ENCODE results near the gene DHRS13. TPM values are rescaled to one million over a fixed set of nuclear protein-coding genes. Genes with fewer than 3 reads are reported as not detected.
A peak's percentile ranks its signal among the peaks of the same experiment; 100 is the strongest.
"Not testable (repeated sequence)": the region's sequence is repeated elsewhere in the genome, so short reads cannot be mapped to it uniquely, and the experiment has no call there.

The DHRS13 gene
- total RNA-seq, 2 donors from 2014 or later, result 21.0 TPM

DNA sequence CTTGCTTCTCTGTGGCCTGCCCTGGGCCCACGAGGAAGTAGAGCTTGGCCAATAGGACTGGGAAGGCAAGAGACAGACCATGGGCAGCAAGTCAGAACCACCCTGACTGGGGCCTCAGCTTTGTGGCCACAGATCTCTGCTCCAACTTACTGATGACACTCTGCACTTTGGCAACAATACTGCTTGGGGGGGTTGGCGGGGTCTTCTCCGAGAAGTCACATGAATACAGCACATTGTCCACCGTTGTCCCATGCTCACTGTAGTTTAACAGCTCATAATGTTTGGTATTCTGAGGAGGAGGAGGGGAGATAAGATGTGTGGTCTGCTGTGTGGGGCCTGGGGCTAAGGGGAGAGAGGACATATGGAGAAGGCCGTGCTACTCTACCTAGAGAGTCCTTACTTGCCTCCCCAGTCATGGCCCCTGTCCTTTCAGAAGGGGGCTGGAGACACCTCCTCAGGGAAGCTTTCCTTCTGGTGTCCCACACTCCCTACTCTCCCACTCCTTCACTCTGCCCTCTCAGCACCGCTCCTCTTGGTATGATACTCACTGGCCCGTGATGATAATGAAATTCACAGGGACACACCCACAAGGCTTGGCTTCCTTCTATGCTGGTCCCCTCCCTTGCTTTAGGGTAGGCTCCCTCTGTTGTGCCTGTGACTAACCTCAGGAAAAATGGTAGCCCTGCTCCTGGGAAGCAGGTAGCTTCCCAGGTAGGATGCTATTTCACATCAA lies 4.0 kb upstream of the DHRS13 start:
- no peak for ATAC-seq
- DNase-seq, result no peak
- H3K9me3 ChIP-seq (ENCODE audit: control insufficient read depth, low read length, poor library complexity, severe bottlenecking), result no peaks in the 10 kb centered on the region
- Mint-ChIP-seq H3K27ac (peak overlapping the region; percentile 41), H3K36me3 (ENCODE audit: low read depth) (peaks cover 2% of the 10 kb centered on the region), H3K4me1 (peaks cover 15% of the 10 kb centered on the region), H3K27me3 (no peaks in the 10 kb centered on the region), H3K4me3 (no peak overlapping the region)

DNA sequence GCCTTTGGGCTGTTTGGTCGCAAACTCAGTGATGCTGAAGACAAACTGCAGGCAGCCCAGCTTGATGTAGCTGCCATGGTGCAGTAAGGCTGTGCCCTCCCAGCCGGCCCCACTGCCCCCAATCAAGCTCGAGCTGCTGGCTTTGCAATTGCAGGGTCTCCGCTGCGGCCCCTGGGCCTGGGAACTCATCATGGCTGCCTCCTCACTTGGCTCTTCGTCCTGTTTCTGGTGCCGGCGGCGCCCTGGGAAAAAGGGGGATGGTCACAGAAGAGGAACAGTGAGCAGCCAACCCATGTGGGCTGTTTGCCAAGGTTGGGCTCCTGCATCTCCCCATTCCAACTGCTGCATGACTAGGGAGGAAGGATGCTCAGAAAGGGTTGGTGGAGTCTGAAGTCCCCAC lies 3.4 kb upstream of the DHRS13 start:
- peaks cover 2% of the 10 kb centered on the region for H3K36me3 Mint-ChIP-seq (ENCODE audit: low read depth)
- H3K4me1 Mint-ChIP-seq, result peaks cover 19% of the 10 kb centered on the region
- no peak overlapping the region for H3K4me3 Mint-ChIP-seq
- no peak for ATAC-seq
- DNase-seq, result no peak
- no peaks in the 10 kb centered on the region for H3K9me3 ChIP-seq (ENCODE audit: control insufficient read depth, low read length, poor library complexity, severe bottlenecking)
- peak overlapping the region; percentile 41 for H3K27ac Mint-ChIP-seq
- no peaks in the 10 kb centered on the region for H3K27me3 Mint-ChIP-seq

DNA sequence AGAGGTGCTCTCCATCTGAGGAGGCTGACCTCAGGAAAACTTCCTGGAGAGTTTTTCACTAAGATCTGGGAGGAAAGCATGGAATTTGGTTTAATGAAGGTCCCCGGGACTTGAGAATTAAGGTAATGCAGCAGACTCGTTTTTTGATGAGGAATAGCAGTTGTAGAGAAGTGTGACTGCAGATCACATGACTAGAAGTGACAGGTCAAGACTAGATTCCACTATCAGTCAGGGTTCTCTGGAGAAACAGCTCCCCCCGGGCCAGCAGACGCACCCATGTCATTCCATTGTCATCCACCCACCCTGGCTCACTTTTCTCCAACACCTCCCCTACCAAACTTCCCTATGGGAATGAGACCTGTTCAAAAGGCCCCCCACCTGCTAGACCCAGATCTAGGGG lies 1.9 kb upstream of the DHRS13 start:
- no peaks in the 10 kb centered on the region for H3K27me3 Mint-ChIP-seq
- H3K27ac Mint-ChIP-seq, result peak overlapping the region; percentile 54
- DNase-seq (no peak), ATAC-seq (no peak)
- no peak overlapping the region for H3K4me3 Mint-ChIP-seq
- H3K36me3 Mint-ChIP-seq (ENCODE audit: low read depth), result peaks cover 5% of the 10 kb centered on the region
- peaks cover 25% of the 10 kb centered on the region for H3K4me1 Mint-ChIP-seq
- H3K9me3 ChIP-seq (ENCODE audit: control insufficient read depth, low read length, poor library complexity, severe bottlenecking), result no peaks in the 10 kb centered on the region

DNA sequence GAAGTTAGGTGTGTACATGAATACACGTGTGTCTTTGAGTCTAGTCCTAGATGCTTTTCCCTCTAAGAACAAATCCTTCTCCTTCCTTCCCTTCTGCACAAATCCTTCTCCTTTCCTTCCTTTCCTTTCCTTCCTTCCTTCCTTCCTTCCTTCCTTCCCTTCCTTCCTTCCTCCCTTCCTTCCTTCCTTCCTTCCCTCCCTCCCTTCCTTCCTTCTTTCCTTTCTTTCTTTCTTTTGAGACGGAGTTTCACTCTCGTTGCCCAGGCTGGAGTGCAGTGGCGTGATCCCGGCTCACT lies 615 bp upstream of the DHRS13 start:
- H3K4me3 Mint-ChIP-seq, result peak overlapping the region; percentile 96
- H3K27me3 Mint-ChIP-seq; H3K36me3 Mint-ChIP-seq (ENCODE audit: low read depth); H3K9me3 ChIP-seq (ENCODE audit: control insufficient read depth, low read length, poor library complexity, severe bottlenecking); ATAC-seq; DNase-seq: not testable (repeated sequence)
- H3K4me1 Mint-ChIP-seq, result peaks cover 29% of the 10 kb centered on the region
- H3K27ac Mint-ChIP-seq, result peak overlapping the region; percentile 19

DNA sequence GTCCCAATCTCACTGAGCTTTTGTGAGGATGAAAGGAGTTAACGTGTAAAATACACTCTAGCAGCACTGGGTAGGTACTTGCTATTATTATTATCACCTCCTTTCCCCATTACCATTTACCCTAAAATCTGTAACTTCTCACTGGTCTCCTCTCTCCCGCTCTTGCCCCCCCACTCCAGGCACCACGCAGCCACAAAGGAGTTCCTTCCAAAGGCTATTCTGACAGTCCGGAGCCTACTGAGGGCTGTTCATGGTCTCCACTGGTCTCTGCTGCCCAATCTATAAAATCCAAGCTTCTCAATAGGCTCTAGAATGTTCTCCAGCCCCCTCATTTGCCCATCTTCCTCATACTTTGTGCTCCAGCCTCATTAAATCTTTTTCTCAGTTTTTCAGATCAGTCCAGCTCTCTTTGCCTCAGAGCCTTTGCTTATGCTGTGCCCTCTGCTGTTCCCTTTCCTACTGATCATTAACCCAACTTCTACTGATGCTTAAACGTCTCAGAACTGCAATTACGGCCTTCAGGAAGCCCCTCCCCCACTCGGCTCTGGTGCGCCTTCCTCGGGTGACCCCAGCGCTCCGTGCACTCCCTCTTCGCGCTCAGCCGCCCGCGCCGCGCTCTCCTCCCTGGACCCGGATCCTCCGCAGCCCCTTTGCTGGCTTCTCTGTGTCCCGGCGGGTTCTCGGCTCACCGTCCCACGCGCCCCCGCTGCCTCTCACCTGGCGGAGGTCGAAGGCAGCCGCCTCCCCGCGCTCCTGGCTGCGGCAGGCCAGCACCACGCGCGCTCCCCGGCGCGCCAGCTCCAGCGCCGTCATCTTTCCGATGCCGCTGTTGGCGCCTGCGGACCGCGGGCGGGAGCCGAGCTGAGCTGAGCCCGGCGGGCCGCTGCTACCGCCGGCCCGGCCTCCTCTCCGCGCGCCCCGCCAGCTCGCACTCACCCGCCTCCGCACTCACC lies 737 bp downstream of the DHRS13 start:
- Mint-ChIP-seq H3K27me3 (no peaks in the 10 kb centered on the region), H3K4me3 (peak overlapping the region; percentile 96), H3K36me3 (ENCODE audit: low read depth) (peaks cover 5% of the 10 kb centered on the region), H3K4me1 (peaks cover 37% of the 10 kb centered on the region), H3K27ac (peak overlapping the region; percentile 91)
- no peaks in the 10 kb centered on the region for H3K9me3 ChIP-seq (ENCODE audit: control insufficient read depth, low read length, poor library complexity, severe bottlenecking)
- ATAC-seq (peak; percentile 47), DNase-seq (no peak)

DNA sequence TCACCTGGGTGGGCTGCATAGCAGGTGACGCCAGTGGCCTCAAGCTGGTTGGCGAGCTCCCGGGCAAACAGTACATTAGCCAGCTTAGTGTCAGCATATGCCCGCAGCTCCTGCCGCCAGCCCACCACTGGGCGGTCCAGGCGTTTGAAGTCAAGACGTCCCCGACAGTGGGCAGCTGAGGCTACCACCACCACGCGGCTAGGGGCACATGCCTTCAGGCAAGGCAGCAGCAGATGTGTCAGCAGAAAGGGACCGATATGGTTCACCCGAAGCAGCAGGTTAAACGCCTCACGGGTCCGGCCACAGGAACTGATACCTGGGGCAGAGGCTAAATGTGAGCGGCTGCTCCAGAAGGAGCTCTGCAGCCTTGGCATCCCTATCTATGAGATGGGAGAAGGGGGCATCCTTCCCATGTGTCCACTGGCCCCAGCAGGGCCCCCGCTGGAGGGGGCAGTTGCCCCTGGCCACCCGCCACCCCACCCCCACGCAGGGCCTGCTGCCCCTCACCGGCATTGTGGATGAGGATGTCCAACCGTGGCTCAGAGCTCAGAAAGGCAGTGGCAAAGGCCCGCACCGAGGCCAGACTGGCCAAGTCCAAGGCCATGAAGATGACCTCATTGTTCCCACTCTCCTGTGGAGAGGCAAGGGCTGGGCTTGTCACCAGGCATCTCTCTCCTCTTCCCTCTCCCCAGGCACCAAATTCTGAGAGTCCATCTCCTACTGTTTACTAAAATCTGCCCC lies 1.7 kb downstream of the DHRS13 start:
- H3K27me3 Mint-ChIP-seq, result no peaks in the 10 kb centered on the region
- H3K36me3 Mint-ChIP-seq (ENCODE audit: low read depth), result peaks cover 5% of the 10 kb centered on the region
- no peaks in the 10 kb centered on the region for H3K9me3 ChIP-seq (ENCODE audit: control insufficient read depth, low read length, poor library complexity, severe bottlenecking)
- H3K4me1 Mint-ChIP-seq, result peaks cover 39% of the 10 kb centered on the region
- no peak for ATAC-seq
- H3K4me3 Mint-ChIP-seq, result no peak overlapping the region
- peak overlapping the region; percentile 91 for H3K27ac Mint-ChIP-seq
- no peak for DNase-seq

DNA sequence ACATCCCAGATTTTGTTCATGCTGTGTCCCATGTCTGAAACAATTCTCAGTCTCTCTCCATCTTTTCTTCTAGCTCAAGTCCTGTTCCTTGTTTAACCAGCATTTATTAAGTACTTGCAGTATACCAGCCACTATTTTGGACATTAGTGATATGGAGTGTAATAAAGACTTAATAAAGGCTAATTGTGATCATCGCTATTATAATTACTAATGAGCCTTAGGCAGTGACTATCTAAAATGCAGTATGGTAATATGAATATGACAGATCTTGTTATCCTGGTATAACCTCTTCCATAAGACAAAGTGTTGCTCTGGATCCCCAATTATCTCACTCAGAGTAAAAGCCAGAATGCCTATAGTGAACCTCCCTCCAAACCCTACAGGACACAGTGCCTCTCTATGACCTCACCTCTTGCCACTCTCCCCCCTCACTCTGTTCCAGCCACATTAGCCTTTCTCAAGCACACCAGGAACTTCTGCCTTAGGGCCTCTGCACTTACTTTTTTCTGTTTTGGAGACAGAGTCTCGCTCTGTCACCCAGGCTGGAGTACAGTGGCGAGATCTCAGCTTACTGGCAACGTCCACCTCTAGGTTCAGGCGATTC lies 3.6 kb downstream of the DHRS13 start:
- Mint-ChIP-seq H3K4me3 (peak overlapping the region; percentile 62), H3K27ac (peak overlapping the region; percentile 65), H3K27me3 (no peaks in the 10 kb centered on the region), H3K36me3 (ENCODE audit: low read depth) (peaks cover 5% of the 10 kb centered on the region), H3K4me1 (peaks cover 47% of the 10 kb centered on the region)
- DNase-seq (no peak), ATAC-seq (no peak)
- no peaks in the 10 kb centered on the region for H3K9me3 ChIP-seq (ENCODE audit: control insufficient read depth, low read length, poor library complexity, severe bottlenecking)

DNA sequence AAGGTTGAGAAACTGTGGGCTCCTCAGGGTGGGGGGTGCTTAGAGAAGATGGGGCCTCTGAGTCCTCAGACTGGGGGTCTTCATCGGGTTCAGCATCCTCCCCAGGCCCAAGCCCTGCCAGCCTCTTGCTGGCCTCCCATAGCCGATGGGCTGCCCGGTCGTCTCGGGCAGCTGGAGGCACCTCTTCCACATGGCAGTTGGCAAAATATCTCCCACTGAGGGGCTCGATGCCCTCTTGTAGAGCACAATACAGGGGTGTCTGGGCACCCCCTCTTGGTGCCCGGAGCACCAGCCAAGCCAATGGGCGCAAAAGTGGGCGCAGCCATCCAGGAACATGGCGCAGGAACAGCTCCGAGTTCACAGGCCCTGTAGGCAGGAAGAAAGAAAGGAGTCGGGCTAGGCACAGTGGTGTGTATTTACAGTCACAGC lies 4.3 kb downstream of the DHRS13 start:
- peak overlapping the region; percentile 97 for H3K4me3 Mint-ChIP-seq
- H3K27ac Mint-ChIP-seq, result peak overlapping the region; percentile 98
- ATAC-seq (no peak), DNase-seq (no peak)
- no peaks in the 10 kb centered on the region for H3K27me3 Mint-ChIP-seq
- H3K9me3 ChIP-seq (ENCODE audit: control insufficient read depth, low read length, poor library complexity, severe bottlenecking), result no peaks in the 10 kb centered on the region
- H3K4me1 Mint-ChIP-seq, result peaks cover 47% of the 10 kb centered on the region
- H3K36me3 Mint-ChIP-seq (ENCODE audit: low read depth), result peaks cover 5% of the 10 kb centered on the region

DNA sequence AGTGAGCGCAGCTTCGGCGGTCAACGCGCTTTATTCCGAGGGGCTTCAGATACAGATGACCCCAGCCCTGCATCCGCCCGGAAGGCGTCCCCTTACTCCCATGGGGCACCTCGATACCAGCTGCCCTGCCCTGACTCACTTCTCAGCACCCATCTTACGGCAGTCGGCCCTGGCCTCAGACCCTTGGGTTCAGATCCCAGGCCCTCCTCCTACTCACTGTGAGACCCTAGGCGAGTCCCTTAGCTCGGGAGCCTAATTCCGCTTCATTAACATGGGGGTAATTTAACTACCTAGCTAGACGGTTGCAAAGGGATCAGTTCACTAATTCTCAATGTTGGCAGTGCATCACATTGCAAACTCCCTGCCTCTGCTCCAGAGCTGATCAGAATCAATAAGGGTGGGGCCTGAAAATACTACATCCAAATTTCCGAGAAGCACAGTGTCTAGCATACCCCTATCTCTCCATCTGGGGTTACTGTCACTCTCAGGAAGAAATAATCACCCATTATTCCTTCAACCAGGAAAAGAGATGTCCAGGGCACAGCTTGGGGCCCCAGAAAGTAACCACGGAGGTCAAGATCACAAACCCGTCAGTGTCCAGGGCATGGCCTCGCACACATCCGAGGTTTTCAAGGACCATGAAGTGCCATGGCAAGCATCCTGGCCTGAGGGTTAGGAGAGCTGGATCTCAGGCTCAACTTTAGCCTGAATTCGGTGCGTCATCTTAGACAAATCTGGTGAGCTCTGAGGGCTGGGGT lies 4.9 kb downstream of the DHRS13 start:
- Mint-ChIP-seq H3K4me3 (peak overlapping the region; percentile 97), H3K27me3 (no peaks in the 10 kb centered on the region), H3K4me1 (peaks cover 48% of the 10 kb centered on the region), H3K36me3 (ENCODE audit: low read depth) (peaks cover 5% of the 10 kb centered on the region), H3K27ac (peak overlapping the region; percentile 98)
- DNase-seq, result no peak
- H3K9me3 ChIP-seq (ENCODE audit: control insufficient read depth, low read length, poor library complexity, severe bottlenecking), result no peaks in the 10 kb centered on the region
- no peak for ATAC-seq

DNA sequence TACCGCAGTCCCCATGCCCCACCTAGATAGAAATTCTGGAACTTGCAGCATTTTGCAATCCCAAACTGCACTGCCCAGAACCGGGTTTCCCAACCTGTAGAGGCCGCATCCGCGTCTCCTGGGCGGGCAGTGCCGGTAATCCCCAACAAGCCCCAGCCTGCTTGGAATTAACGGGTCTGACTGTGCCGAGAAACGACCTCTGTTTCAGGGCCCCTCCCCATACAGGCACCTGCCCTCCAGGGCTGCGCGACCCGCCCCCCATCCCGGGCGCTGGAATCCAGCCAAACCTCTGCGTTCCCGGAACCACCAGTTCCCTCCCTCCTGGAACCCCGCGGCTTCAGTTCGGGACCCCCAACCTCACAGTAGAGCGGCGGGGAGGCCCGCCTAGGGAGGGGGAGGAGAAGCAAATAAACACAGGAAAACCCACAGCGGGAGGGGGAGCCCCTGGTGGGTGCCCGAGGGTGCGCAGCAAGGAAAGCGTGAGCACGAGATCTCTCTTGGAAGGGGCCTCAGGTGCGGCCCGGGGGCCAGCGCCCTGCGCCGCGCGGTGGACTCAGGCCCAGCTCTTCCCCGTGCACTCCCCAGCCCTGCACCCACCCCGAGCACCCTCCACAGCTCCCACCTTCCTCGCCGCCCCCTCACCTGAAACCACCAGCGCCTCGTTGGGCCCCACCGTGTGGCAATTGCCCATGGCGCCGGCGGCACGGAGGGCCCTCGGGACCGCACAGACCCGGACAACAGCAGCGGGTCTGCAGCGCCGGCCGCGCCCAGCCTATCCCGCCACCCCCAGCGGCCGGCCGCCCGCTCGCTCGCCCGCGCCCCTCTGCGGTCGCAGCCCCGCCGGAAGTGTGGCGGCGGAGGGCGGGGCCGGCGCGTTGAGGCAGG lies 5.8 kb downstream of the DHRS13 start, which contains the start of gene FLOT2:
TSS of gene FLOT2 (minus strand) at position 850 of the 885 bp plus-strand sequence. CDS start at position 691, 159 bp downstream.
- peak; percentile 83 for ATAC-seq
- H3K27me3 Mint-ChIP-seq, result no peaks in the 10 kb centered on the region

DNA sequence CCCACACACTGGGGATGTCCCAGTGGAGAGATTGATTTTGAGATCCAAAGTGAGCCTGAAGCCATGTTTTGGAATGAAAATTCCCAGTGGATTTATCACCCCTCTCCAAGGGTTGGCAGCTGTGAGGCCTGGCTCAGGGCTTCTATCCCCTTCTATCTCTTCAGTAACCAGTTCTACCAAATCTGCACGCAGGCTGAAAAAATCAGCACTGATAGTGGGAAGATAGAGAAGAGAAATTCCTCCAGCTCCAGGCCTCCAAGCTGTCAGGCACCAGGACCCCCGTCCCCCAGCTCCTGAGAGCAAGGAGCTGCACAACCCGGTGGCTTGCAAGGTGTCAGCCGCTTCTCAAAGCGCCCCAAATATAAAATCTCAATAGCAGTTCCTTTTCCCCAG lies 6.4 kb downstream of the DHRS13 start:
- Mint-ChIP-seq H3K27ac (peak overlapping the region; percentile 98), H3K36me3 (ENCODE audit: low read depth) (peaks cover 3% of the 10 kb centered on the region), H3K4me3 (peak overlapping the region; percentile 97), H3K27me3 (no peaks in the 10 kb centered on the region), H3K4me1 (peaks cover 48% of the 10 kb centered on the region)
- DNase-seq (no peak), ATAC-seq (no peak)
- no peaks in the 10 kb centered on the region for H3K9me3 ChIP-seq (ENCODE audit: control insufficient read depth, low read length, poor library complexity, severe bottlenecking)

More for the DNA sequence above, 5.8 kb downstream of the DHRS13 start, which contains the start of gene FLOT2:
- H3K36me3 Mint-ChIP-seq (ENCODE audit: low read depth), result peaks cover 5% of the 10 kb centered on the region
- peak within 1 kb of the TSS; percentile 97 for H3K4me3 Mint-ChIP-seq
- peak; percentile 47 to 57 (median 53) for DNase-seq
- peak within 1 kb of the TSS; percentile 98 for H3K27ac Mint-ChIP-seq
- no peaks in the 10 kb centered on the region for H3K9me3 ChIP-seq (ENCODE audit: control insufficient read depth, low read length, poor library complexity, severe bottlenecking)
- peaks cover 52% of the 10 kb centered on the region for H3K4me1 Mint-ChIP-seq

Data from T-helper 17 cell (primary cell).